SH-SY5Y (cell line): ENCODE measurements around the gene AFG1L.

Source experiments
- GATA2 ChIP-seq: IDR thresholded peaks from 2 replicates; pipeline ENCODE4 v1.6.1; 2011; ENCODE audit warnings: mild to moderate bottlenecking, low read depth, low read length
- GATA3 ChIP-seq: IDR thresholded peaks from 2 replicates; pipeline ENCODE4 v1.6.1; 2011; ENCODE audit warnings: low read depth, mild to moderate bottlenecking, low read length, moderate library complexity

GRCh38 chr6:108465098-108465495, 170.2 kb downstream of the AFG1L start:
- no peak for TF ChIP-seq GATA2
- no peak for TF ChIP-seq GATA3
